NAMALWA (cell line): ENCODE data around the gene HOXD8.

ENCODE experiments used
- DNase-seq: peaks from one replicate; pipeline ENCODE4 v3.0.0-alpha.2; 2015; ENCODE audit warnings: low spot score

Gene HOXD8

DNA sequence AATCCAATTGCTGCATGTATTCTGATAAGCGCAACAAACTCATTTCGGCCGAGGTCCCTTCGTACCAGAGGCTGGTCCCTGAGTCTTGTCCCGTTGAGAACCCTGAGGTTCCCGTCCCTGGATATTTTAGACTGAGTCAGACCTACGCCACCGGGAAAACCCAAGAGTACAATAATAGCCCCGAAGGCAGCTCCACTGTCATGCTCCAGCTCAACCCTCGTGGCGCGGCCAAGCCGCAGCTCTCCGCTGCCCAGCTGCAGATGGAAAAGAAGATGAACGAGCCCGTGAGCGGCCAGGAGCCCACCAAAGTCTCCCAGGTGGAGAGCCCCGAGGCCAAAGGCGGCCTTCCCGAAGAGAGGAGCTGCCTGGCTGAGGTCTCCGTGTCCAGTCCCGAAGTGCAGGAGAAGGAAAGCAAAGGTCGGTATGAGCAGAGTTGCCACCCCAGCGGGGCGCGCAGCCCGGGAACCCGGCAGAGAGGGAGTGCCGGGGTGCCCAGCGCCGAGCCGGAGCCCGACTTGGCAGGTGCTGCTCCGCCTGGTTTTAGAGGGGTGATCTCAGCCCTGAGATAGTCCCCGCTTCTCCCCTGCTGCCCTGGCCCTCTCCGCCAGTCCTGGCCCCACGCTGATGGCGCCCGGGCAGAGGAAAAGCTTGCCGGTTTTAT is 12.2 kb upstream of the HOXD8 start:
- DNase-seq, result no peak

DNA sequence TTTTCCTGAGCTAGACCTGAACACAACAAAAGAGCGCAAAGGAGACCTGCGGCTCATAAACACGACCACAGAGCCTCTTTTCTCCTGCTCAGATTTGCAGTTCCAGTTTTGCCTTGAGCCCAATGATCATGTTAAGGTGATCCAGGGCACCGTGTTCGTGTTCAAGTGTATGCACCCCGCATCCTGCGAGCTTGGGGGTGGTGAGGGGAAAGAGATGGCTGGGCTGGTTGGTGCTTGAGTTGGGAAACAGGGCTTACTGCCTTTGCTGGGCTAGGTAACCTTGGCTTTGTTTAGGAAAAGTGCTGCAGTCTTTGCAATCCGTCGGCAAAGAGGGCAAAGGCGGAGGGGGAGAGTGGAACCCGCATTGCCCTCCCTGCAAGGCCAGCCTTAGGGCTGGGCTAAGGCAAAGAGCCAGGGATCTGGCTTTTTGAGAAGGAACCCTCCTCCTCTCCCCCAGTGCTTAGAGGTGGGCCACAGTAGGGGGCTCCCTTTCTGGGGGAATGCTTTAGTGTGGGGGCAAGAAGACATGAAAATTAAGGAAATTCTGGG is 11.6 kb upstream of the HOXD8 start:
- DNase-seq, result no peak

DNA sequence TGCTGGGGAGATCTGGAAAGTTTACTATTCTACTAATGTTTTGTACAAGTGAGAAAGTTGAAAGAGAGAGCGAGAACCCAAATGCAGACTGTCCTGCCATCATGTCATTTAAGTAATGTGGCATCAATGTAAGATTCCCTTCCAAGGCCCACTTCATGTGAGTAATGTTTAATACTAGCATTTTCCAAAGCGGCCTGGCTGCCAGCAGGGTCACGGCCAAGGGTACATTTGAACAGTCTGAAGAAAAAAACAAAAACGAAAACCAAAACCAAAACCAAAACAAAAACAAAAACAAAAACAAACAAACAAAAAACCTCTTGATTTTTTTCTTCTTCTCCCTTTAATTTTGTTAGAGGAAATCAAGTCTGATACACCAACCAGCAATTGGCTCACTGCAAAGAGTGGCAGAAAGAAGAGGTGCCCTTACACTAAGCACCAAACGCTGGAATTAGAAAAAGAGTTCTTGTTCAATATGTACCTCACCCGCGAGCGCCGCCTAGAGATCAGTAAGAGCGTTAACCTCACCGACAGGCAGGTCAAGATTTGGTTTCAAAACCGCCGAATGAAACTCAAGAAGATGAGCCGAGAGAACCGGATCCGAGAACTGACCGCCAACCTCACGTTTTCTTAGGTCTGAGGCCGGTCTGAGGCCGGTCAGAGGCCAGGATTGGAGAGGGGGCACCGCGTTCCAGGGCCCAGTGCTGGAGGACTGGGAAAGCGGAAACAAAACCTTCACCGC is 10.7 kb upstream of the HOXD8 start:
- peak; percentile 80 for DNase-seq

DNA sequence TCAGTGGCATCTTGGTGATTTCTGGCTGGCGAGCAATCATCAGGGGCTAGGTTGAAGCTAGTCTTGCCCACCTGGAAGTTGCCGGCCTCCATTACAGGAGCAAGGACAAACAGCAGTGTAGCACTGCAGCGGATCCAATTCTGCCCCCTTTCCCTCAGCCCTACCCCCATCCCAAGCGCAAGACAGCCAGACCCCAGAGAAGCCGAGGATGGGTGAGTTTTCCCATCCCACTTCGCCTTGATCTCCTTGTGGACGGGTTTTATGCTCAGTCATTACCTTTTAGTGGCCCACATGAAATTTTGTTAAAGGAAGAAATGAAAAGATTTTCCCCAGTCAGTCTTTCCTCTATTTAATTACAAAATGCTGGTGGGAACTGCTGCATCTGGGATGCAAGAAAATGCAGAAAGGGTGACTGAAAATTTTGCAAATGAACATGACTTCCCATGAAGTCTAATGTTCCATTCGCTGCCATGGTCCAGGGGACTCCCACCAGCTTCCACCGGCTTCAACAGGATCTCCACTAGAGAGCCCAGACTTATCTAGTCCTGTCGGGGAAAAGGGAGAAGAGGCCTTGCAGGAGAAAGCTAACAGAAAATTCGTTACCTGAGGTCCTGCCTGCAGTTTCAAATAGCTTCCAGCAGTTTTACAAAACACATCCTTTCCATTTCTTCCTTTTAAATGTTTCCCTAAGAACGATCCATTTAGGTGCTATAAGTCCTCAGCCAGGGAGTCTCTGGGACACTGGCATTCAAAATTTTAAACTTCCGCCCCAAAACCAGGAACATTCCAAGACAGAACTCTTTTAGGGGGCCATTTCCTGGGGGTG is 8.9 kb upstream of the HOXD8 start:
- DNase-seq, result no peak

DNA sequence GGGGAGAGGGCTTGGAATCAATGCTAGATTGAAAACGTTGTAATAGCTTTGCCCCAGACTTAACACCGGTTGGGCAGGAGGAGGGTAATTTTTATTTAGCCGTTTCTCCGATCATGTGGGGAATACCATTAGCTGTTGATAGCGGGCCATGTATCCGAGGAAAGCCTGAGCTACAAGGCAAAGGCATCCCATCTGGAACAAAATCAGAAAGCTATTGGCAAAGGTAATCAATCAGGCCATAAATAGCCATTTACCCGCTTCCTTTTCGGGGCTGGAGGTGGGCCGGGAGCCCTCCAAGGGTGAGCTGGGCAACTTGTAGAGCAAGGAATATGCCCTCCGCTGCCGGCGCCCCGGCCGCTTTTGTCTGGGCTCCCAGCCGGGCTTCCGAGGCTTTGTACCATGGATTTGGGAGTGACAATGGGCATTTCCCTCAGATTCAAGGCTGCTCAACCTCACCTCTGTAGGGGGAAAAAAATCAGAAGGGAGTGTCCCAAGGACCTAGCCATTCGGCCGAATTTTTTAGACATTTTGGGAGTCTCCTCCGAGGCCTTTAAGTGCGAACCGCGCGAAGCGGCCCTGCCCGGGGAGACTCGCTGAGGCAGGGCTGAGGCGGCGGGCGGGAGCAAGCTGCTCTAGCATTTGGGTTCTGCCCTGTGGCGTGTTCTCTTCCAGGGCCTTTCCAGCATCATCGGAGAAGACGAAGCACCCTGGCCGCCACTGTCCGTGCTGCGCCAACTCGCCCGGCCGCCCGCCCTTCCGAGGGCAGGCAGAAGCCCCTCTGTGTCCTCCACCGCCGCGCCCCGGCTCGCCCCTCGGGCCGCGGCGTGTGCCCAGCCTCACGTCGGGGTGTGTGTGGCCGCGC is 8.1 kb upstream of the HOXD8 start:
- no peak for DNase-seq

DNA sequence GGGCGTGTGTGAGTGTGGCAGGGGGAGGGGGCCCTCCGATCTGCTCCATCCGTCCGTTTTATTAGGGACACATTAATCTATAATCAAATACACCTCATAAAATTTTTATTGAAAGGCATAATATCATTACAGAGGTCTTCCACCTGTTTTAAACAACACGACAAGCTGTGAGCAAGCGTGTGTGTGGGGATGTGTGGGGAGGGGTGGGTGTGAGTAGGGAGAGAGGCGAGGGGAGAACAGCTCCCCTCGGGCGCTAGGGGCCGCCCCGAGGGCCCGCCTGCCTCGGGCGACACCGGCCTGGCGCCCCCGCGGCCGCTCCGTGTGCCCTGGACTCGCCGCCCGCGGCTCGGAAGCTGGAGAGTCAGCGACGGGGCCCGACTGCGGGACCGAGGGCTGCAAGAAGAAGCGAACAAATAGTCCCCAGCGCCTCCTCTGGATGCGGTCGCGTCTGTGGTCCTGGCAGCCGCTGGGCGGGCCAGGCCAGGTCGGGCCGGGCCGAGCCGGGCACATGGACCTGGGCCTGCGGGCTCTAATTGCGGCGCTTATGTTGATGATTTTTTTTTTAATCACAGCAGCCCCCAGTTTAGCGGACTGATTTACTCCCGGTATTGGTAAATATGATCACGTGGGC is 7.3 kb upstream of the HOXD8 start:
- no peak for DNase-seq

DNA sequence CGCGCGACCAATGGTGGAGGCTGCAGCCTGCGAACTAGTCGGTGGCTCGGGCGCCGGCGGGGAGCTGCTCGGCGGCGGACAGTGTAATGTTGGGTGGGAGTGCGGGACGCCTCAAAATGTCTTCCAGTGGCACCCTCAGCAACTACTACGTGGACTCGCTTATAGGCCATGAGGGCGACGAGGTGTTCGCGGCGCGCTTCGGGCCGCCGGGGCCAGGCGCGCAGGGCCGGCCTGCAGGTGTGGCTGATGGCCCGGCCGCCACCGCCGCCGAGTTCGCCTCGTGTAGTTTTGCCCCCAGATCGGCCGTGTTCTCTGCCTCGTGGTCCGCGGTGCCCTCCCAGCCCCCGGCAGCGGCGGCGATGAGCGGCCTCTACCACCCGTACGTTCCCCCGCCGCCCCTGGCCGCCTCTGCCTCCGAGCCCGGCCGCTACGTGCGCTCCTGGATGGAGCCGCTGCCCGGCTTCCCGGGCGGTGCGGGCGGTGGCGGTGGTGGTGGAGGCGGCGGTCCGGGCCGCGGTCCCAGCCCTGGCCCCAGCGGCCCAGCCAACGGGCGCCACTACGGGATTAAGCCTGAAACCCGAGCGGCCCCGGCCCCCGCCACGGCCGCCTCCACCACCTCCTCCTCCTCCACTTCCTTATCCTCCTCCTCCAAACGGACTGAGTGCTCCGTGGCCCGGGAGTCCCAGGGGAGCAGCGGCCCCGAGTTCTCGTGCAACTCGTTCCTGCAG is 6.7 kb upstream of the HOXD8 start, which contains the start of gene HOXD9:
HOXD9 (plus strand) TSS at position 37 of the 728 bp plus-strand sequence; CDS start at position 87, 50 bp downstream.
- no peak for DNase-seq

DNA sequence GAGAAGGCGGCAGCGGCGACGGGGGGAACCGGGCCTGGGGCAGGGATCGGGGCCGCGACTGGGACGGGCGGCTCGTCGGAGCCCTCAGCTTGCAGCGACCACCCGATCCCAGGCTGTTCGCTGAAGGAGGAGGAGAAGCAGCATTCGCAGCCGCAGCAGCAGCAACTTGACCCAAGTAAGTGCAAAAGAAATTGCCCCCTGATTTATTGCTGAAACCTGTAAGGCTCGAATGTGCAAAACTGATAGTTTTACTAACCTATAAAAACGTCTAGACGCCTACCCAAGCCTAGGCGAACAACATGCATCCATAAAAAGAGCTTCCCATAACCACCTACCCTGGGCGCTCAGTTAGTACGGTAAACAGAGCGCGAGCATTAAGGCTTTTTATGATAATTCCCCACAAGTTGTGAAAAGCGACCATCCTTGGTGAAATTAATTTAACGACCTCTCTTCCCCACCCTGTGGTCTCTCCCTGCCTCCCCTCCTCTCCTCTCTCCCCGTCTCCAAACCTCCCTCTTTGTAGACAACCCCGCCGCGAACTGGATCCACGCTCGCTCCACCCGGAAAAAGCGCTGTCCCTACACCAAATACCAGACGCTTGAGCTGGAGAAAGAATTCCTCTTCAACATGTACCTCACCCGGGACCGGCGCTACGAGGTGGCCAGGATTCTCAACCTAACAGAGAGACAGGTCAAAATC is 5.9 kb upstream of the HOXD8 start:
- no peak for DNase-seq

DNA sequence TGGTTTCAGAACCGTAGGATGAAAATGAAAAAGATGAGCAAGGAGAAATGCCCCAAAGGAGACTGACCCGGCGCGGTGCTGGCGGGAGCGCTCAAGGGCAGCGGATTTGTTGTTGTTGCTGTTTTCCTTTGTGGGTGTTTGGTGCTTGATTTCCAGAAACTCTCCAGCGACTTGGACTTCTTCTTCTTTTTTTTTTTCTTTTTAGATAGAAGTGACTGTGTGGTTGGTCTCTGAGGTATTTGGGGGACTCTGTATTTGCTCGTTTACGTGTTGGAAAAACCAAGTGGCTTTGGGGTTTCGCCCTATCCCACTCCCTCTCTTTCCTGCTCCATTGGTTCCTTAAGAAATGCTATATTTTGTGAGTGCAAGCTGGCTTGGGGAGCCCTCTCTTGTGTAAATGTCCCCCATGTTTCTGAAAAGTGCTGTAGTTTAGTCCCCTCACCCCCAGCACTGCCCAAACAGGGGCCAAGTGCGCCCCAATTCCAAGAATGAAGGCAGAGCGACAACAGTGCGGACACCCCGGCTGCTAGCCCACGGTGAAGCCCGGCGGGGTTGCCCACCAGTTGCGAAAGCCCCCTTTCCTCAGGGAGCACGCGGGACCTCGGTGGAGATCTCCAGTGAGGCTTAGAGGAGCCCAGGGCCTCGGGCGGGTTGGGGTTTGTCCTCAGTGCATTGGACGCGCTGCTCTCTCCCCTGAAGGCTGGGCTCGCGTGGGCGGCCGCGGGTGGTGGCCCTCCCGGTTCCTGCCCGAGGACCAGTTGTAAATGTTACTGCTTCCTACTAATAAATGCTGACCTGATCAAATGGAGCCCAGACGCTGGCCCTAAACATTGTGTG is 5.2 kb upstream of the HOXD8 start:
- DNase-seq, result no peak

DNA sequence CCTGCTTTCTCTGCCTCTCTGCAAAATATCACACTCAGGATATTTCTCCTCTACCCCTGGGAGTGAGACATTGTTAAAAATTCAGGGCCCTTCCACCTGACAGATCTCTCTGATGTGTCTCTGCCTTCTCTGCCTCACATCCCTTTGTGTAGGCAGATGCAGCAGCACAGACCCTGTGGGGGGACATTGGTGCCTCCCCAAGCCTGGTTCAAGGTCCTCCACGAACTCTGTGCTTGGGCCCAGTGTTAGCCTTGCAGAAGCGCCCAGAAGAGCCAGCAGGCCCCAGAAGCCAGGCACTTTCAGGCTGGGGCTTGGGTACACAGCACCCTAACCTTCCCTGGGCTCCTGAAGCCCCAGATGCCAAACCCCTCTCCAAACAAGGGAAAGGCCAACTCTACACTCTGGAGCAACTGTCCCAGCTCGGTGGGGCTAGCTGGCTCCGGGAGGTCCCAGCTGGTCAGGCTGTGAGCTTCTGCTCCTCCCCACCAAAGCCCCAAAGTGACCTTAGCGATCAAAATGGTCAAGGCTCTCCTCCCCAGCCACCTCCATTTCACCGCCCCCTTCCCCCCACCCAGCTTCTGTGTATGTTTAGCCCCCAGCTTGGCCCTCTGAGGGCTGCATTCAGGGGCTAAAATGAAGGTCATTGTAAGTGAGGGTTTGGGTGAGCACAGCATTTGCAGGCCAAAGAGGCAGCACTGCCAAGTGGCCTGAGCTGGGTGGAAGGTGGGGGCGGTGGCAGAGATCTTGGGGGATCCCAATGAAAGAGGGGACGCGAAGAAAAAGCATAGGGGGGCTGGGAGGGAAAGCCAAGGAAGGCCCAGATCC is 4.3 kb upstream of the HOXD8 start:
- no peak for DNase-seq

DNA sequence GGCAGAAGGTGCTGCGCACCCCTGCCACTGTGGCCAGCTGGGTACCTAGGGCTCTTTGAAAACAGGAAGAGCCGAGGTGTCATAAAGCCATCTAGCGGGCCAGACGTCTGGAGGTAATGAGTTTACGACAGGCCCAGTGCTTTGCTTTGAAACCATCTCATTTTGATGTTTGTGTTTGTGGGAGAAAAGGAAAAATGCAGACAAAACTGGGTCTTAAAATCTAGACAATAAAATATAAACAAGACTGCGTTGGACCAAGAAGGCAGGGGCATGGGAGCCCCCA is 3.8 kb upstream of the HOXD8 start:
- no peak for DNase-seq

DNA sequence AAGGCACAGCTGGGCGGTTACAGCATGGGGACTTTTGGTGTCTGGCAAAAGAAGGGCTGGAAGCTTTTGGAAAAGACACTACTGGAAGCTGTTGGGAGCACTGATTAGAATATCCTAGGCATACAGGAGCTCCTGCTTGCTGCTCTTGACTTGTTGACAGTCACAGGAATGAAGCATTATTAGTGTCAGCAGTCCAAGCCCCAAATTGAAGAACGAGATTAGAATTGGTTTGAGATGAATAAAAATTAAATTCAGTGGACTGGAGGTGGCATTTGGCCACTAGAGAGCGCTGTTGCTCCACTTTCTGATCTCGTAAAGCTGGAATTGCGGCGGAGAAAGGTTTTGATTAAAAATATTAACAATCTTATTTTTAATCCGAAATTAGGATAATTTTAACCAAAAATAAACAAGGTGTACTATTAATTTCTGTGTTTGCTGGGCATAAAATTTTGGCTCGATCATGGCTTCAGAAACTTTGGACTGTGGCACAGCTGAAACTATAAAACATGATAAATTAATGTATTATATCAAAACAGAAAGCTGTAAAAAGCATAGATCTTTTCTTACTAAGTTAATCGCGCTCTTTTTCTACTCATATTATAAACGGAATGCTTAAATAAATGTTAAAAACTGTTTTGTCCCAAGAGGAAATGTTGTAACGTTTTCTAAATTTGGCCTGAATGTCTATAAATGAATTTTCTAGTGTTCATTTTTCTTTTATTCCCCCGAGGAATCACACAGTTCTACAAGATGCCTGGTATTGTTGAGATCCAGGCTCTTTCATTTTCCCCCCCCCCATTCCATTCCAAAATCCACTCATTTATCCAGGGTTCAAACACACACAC is 2.4 kb upstream of the HOXD8 start:
- DNase-seq, result peak; percentile 75

DNA sequence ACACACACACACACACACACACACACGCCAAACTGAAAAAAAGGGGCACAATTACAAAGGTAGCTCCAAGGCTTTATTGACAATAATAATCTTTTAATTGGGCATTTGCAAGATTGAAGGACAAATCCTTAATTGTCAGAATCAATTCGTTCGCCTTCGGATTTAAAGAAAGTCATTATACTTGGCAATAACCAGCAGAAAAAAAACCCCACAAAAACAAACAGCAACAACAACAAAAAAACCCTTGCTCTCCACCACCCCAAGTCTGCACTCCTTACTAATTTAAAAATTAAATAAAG is 1.8 kb upstream of the HOXD8 start:
- DNase-seq, result no peak

DNA sequence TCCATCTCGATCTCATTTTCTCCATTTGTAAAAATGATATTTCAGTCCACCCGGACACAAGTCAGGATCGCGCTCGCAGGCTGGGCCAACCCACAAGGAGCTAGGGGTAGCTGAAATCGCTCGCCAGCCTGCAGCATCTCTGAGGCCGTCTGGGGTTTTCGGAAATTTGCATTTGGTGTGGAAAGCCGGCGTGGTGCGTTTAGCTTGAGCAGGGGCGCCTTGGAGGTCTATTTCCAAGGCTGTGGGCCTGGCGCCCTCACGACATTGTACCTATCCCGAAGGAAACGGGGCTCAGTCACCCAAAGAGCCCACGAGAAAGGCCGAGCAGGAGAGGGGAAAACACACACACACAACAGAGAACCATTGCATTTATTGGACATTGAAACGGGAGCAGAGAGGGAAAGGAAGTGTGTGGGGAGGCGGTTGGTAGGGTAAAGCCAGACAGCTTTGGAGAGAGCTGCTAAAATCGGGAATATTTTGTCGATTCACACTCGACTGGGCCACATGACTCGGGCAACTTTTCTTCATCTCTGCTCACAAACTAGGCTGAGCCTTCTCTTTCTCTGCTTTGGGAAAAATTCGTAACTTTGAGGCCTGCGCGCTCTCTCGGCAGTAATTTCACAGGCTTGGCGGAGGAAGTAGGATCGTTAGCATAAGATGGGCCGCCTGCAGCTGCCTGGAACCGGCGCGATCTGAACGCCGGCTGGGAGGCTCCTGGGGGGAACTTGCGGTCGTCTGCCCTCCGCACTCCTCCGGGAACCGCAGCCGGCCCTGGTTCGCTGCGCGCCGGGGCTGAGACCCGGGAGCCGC is 1.1 kb upstream of the HOXD8 start:
- DNase-seq, result no peak

DNA sequence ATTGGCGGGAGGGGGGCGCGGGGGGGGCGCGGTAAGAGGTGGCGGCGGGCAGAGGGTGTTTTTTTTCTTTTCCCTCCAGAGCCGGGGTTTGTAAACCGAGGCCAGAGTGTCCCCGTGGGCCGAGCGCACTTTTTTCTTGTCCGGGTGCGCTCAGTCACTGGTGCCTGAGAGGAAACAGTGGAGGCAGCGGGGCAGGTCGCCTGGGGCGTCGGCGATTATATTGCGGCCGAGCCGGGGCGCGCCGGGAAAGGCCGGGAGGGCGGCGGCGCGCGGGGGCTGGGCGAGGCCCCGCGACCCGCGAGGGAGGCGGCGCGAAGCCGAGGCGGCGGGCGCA is 275 bp downstream of the HOXD8 start:
- DNase-seq, result no peak

DNA sequence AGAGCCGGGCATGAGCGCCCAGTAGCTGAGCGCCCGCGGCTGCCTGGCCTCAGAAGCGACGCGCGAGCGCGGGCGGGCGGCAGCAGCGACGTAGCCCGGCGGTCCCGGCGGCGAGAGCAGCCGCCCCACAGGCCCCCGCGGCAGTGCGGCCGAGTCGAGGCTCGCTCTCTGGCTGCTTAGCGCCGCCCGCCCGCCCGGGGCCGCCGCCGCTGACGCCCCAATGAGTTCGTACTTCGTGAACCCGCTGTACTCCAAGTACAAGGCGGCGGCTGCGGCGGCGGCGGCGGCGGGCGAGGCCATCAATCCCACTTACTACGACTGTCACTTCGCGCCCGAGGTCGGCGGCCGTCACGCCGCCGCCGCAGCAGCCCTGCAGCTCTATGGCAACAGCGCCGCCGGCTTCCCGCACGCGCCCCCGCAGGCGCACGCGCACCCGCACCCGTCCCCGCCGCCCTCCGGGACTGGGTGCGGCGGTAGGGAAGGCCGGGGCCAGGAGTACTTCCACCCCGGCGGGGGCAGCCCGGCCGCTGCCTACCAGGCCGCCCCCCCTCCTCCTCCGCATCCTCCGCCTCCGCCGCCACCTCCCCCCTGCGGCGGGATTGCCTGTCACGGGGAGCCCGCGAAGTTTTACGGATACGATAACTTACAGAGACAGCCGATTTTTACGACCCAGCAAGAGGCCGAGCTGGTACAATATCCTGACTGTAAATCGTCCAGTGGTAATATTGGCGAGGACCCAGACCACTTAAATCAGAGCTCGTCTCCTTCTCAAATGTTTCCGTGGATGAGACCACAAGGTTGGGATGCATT is 847 bp downstream of the HOXD8 start:
- DNase-seq, result no peak
